Cardiac atrium fibroblast (primary cell): ENCODE results near the gene PIGK. TPM values are rescaled to one million over a fixed set of nuclear protein-coding genes. Genes with fewer than 3 reads are reported as not detected.

ENCODE experiments used
- total RNA-seq: library from RNA; depleted of rRNA; stranded (reverse); fragments of >200 nt; gene quantifications from 2 replicates; pipeline ENCODE4 v1.2.3, GENCODE V29; 2015

The PIGK gene
- total RNA-seq, result 25.5 and 27.9 TPM in 2 replicates

GRCh38 chr1:77219166-77219887 is at the start of gene PIGK:
Gene PIGK, minus strand, starts transcription at chr1:77219430. Its CDS starts 28 bp downstream, at chr1:77219402.

Other genes starting within 250 kb of the PIGK start
- 17.8 and 38.5 TPM in 2 replicates for gene AK5, start 62.6 kb upstream of the PIGK start, total RNA-seq